Thyroid gland (tissue), 4 donors: ENCODE data around the gene CFB.

Experiments used
- CTCF ChIP-seq, 6 experiments: fragments of 200-600 bp in 3 of 6; fragments of 450-650 bp in 3 of 6; sonication (generic) in 3 of 6; IDR thresholded peaks; one replicate each; pipeline ENCODE4 v1.5.1; 2016 to 2019; ENCODE audit warnings: antibody characterized with exemption in 6 of 6, mild to moderate bottlenecking in 2 of 6, inconsistent platforms in 1 of 6, moderate library complexity in 1 of 6
- POLR2A ChIP-seq, 2 donors: fragments of 450-650 bp; IDR thresholded peaks; one replicate each; pipeline ENCODE4 v1.6.1; 2017; ENCODE audit warnings: antibody characterized with exemption in 2 of 2, mild to moderate bottlenecking in 2 of 2, moderate library complexity in 1 of 2

- no peak for TF ChIP-seq CTCF (IDR thresholded peaks at IDR 0.05)
- TF ChIP-seq POLR2A (IDR thresholded peaks at IDR 0.05) = no peak
These were observed 39.8 kb upstream of the CFB start for GRCh38 chr6:31906122-31906521.
